HTERT RPE-1 (cell line): ENCODE data around the gene ASCL2.

ENCODE experiments used
- in situ Hi-C: fragments of 300-500 bp; cut with MboI; formaldehyde crosslinking; loops from 4 replicates; pipeline ENCODE4 v1.14.3; 2020; ENCODE audit warnings: low sequenced_read_pairs

The ASCL2 gene

GRCh38 chr11:2270322-2271076 lies at the start of gene ASCL2:
Gene ASCL2 (minus strand): TSS chr11:2270588. CDS start chr11:2270332, 256 bp downstream.
- in situ Hi-C loops = no loop called here

- in situ Hi-C loops = no loop called here
Measured at GRCh38 chr11:2319791-2320472, 49.5 kb upstream of the ASCL2 start.

- in situ Hi-C loops = no loop called here
Measured at GRCh38 chr11:2318707-2319106, 48.3 kb upstream of the ASCL2 start.

GRCh38 chr11:2318123-2318522 lies 47.7 kb upstream of the ASCL2 start:
- in situ Hi-C loops = no loop called here

GRCh38 chr11:2317354-2318050 lies 47.1 kb upstream of the ASCL2 start:
- in situ Hi-C loops = no loop called here

- in situ Hi-C loops = no loop called here
Measured at GRCh38 chr11:2316963-2317244, 46.5 kb upstream of the ASCL2 start.

- in situ Hi-C loops = no loop called here
Measured at GRCh38 chr11:2316169-2316962, 46.0 kb upstream of the ASCL2 start.

- in situ Hi-C loops = no loop called here
Measured at GRCh38 chr11:2315395-2316168, 45.2 kb upstream of the ASCL2 start.

GRCh38 chr11:2314525-2315394 lies 44.4 kb upstream of the ASCL2 start:
- in situ Hi-C loops = no loop called here

GRCh38 chr11:2314136-2314524 lies 43.7 kb upstream of the ASCL2 start:
- in situ Hi-C loops = no loop called here

GRCh38 chr11:2313051-2313951 lies 42.9 kb upstream of the ASCL2 start:
- in situ Hi-C loops = no loop called here

- in situ Hi-C loops = no loop called here
Measured at GRCh38 chr11:2312232-2313042, 42.0 kb upstream of the ASCL2 start.

- in situ Hi-C loops = no loop called here
Measured at GRCh38 chr11:2311353-2312133, 41.2 kb upstream of the ASCL2 start.

GRCh38 chr11:2310786-2311352 lies 40.5 kb upstream of the ASCL2 start:
- in situ Hi-C loops = no loop called here

- in situ Hi-C loops = no loop called here
Measured at GRCh38 chr11:2310073-2310785, 39.8 kb upstream of the ASCL2 start.
